ENCODE results near the gene NR2E1.

NR2E1 gene

GRCh38 chr6:108165714-108166663 lies at the start of gene NR2E1:
TSS of gene NR2E1 (plus strand) at chr6:108166022. CDS start at chr6:108166766, 744 bp downstream.
- peak; percentile 74 for DNase-seq

- no peak for DNase-seq
Observed at GRCh38 chr6:108116546-108117426, 49.0 kb upstream of the NR2E1 start.

GRCh38 chr6:108117427-108118358 lies 48.1 kb upstream of the NR2E1 start:
- DNase-seq = peak; percentile 23

- no peak for DNase-seq
Observed at GRCh38 chr6:108118359-108118724, 47.5 kb upstream of the NR2E1 start.

GRCh38 chr6:108118810-108119768 lies 46.7 kb upstream of the NR2E1 start:
- DNase-seq = peak; percentile 58

GRCh38 chr6:108119769-108120141 lies 46.1 kb upstream of the NR2E1 start:
- no peak for DNase-seq

- no peak for DNase-seq
Observed at GRCh38 chr6:108120311-108120710, 45.5 kb upstream of the NR2E1 start.

GRCh38 chr6:108121612-108122011 lies 44.2 kb upstream of the NR2E1 start:
- no peak for DNase-seq

GRCh38 chr6:108123481-108123929 lies 42.3 kb upstream of the NR2E1 start:
- no peak for DNase-seq

- no peak for DNase-seq
Observed at GRCh38 chr6:108123946-108124345, 41.9 kb upstream of the NR2E1 start.

- no peak for DNase-seq
Observed at GRCh38 chr6:108127056-108127455, 38.8 kb upstream of the NR2E1 start.

GRCh38 chr6:108127826-108128225 lies 38.0 kb upstream of the NR2E1 start:
- DNase-seq = no peak

- DNase-seq = no peak
Observed at GRCh38 chr6:108130262-108130661, 35.6 kb upstream of the NR2E1 start.

GRCh38 chr6:108132863-108133262 lies 33.0 kb upstream of the NR2E1 start:
- DNase-seq = no peak

GRCh38 chr6:108133594-108134179 lies 32.1 kb upstream of the NR2E1 start:
- DNase-seq = peak; percentile 85

- no peak for DNase-seq
Observed at GRCh38 chr6:108134213-108134970, 31.4 kb upstream of the NR2E1 start.

- DNase-seq = no peak
Observed at GRCh38 chr6:108142240-108142639, 23.6 kb upstream of the NR2E1 start.

- DNase-seq = no peak
Observed at GRCh38 chr6:108145639-108146038, 20.2 kb upstream of the NR2E1 start.

- DNase-seq = no peak
Observed at GRCh38 chr6:108152446-108152845, 13.4 kb upstream of the NR2E1 start.
